SKM-1 (cell line): Measurements from ENCODE around the gene PDAP1.
"Not testable (repeated sequence)": the region's sequence is repeated elsewhere in the genome, so short reads cannot be mapped to it uniquely, and the experiment has no call there.

Experiments used
- DNase-seq: peaks from one replicate; lab custom pipeline; 2025; ENCODE audit not compliant: unreplicated experiment; lab: John Stamatoyannopoulos, UW

The PDAP1 gene

DNA sequence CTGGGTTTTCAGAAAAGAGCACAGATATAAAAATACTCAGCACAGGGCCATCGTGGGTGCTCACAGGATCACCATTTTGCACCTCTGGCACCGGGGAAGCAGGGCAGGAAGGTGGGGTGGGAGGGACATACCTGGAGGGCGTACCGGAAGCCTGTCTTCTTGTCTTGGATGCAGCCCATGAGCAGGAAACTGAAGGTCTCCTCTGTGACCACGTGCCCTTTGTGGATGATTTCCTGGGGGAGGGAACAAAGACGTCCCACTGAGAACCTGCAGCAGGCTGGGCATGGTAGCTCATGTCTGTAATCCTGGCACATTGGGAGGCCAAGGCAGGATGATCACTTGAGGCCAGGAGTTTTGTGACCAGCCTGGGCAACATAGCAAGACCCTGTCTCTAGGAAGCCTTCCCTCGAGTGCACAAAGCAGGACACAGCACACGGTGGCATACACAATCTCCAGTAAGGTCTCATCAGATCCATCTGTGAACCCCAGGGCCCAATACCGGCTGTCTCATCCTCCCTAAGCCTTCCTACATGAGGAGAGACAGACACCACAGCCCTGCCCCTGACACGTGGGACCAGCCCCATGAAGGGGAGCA lies 20.7 kb upstream of the PDAP1 start:
- DNase-seq = no peak

DNA sequence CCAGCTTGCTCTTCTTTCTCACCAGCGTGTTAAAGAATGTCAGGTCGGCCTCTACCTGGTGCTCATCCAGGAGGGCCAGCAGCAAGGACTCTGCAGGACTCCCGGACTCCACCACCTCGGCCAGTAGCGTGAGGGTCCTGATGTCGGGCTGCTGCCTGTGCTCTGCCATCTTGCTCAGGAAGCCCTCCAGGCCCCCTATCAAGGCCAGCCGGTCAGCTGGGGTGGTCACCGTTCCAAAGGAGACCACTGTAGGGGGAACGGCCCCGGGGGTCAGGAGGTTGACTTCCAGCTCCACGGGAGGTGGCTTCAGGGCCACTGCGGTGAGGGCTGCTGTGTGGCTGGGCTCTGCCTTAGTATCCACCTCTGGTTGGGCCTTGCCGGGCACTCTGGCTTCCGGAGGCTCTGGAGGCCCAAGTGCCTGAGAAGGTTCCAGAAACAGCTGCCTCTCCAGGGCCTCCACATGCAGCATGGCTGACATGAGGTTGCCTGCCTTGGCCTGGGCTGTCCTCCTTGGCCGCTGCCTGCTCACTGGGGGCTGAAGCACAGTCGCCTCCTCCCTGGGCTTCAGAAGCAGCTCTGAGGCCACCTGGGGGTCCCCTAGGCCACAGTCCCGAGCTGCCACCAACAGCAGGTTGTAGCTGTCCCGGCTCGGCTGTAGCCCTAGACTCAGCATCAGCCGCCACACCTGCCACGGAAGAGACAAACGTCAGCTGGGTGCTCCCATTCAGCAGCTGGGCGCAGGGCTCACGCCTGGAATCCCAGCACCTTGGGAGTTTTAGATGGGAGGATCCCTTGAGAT lies 16.7 kb upstream of the PDAP1 start:
- DNase-seq = no peak

DNA sequence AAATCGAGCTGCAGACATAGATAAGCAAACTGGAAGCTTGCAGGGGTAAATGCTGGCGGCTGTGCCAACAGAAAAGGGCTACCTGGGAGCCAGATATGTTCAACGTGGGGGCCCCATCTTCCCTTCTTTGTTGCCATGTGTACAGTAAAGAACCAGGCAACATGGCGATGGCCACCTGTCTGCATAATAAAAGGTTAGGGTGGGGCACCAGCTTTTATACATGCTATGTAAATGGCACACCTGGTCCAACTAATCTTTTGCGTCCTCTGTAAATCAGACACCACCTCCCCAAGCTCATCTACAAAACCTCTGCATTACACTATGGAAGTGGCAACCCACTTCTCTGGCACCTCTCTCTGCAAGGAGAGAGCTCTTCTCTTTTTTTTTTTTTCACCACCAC lies 14.2 kb upstream of the PDAP1 start:
- no peak for DNase-seq

DNA sequence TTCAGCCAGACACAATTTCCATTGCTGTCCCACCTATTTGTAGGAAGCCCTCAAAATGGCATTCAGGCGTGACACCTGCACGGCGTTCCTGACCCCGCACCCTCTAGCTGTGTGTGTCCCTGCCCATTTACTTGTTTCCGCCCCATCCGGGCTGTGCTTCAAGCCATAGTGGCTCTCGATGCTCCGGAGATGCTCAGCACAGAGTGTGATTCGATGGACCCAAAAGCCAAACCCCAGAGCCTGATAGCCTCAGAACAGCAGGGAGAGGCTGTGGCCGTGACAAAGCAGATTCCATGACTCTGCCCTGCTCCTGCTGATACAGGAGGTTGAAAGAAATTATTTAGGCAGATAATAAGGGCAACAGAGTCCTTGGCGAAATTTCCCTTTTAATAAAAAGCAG lies 13.8 kb upstream of the PDAP1 start:
- DNase-seq = no peak

- DNase-seq = no peak
Observed at GRCh38 chr7:99420986-99421385, 12.6 kb upstream of the PDAP1 start.

DNA sequence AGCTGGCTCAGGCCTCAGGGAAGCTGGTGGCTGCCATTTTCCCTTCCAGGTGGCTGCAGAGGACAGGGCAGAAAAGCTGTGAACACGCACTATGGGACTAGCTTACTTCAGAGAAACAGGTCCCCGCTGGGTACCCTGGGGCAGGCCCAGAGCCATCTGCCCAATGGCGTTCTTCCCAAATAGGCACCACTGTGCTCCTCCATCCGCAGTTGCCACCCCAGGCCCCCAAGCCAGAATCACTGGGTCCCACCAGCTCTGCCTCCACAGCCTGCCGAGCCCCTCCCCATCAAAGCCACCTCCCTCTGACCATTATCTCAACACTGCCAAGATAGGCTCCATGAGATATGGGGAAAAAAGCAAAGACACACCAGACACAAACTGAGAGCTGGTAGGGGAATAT lies 11.8 kb upstream of the PDAP1 start:
- no peak for DNase-seq

DNA sequence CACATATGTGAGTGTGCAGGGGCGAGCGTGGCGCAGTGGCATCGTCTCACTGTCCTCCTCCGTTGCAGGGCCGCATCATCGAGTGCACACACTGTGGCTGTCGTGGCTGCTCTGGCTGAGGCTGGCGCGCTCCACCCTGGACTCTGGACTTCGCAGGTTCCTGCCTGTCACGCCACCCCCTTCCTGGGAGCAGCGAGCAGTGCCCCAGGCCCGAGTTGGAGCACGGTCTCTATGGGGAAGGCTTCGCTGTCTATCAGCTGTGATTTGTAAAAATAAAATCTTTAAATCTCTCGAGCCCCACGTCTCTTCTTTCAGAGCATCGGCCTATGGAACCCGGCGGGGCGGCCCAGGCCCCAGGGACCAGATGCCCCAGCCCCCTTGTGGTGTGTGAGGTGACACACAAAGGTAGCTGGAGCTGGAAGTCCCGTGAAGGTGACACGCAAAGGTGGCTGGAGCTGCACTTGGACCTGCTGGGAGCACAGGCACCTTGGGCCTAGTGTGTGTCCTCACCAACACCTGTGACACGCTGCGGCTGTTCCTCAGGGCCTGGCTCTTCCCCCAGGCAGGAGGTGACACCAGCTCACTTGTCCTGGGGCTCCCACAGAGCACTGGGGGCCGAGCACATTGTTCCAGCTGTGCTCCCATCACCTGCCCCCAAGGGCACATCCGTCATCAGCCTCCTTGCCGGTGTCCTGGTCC lies 11.1 kb upstream of the PDAP1 start:
- DNase-seq = no peak

DNA sequence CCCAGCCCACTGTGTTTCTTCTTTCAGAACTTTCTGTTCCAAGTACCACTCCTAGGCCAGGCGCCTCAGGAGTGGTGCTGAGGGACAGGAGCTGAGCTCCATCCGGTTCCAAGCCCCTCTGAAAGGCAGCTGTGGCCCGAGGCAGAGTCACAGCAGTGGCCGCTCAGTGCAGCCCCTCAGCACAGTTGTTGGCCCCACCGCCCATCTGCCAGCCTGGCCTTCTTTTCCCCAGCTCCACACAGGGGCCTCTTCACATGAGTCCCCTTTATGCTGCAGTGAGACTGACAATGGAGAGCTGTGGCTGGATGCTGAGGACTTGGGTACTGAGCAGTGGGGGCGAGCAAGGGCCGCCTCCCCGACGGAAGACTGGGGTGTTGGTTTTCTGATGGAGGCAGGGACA lies 9.9 kb upstream of the PDAP1 start:
- DNase-seq = no peak

- not testable (repeated sequence) for DNase-seq
Observed at GRCh38 chr7:99415513-99416127, 7.2 kb upstream of the PDAP1 start.

DNA sequence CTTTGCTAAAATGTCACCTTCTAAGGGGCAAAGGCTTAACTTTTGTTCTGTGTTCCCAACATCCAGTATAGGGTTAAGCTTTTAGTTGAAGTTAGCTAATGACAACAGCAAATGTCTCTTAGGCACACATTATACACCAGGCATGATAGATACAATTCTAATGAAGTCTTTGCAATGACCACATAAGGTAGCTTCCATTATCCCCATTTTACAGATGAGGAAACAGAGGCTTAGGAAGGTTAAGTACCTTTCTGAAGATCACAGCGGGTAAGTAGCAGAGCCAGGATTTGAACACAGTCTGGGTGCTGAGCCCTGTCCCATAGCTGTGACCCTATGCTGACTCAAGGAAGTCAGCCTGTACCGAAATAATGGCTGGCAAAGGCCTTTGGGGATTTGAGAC lies 2.2 kb upstream of the PDAP1 start:
- no peak for DNase-seq

DNA sequence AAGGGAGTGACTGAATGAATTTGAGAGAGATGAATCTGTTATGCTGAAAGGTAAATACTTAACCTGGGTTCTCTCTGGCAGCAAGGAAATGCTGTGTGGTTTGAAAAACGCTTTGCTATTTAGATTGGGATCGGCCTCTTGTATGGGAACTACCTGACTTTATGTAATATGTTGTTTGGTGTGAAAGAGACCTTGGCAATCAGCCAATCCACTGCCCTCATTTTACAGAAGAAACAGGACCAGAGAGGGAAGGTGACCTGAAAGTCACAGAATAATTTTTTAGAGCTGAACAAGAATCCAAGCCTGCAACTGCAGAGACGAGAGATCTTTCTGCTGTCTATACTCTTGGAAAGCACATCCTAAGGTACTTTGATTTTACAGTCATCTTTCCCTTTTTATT lies 1.4 kb upstream of the PDAP1 start:
- DNase-seq = no peak

DNA sequence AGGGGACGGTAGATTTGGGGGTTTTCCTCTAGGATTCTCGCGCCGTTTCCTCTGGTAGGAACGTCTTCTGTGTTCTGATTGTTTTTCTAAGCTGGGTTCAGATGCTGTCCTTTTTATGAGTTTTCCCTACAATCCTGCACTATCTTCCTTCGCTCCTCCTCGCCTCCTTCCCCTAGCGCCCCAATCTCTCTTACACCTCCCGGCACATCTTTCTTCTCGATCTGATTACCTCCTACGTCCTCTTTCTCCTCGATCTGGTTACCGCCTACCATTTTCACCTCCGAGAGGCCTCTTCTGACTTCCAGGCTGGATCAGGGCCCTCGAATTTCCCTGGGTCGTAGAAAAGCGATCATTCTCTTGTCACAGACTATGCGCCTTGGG lies 785 bp upstream of the PDAP1 start:
- DNase-seq = no peak

DNA sequence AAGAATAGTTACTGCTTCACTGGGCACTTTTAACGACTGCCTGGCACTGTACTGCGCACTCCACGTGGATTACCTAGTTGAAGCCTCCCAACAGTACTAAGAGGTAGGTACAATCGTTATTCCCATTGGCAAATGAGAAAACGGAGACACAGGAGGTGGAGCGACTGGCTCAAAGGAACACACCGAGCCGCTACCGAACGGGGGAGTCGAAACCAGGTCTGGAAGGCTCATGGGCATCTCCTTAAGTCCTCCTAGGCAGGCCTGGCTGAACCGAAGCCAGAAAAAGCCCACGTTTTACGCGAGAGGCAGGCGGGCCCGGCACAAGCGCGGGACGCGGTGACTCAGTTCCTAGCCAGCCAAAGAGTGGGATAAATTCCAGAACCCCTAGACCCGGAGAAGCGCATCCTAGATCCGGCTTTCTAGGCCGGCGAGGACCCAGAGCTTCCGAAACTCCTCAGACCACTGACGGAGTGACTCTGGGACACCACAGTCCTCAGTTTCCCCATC lies 472 bp downstream of the PDAP1 start:
- DNase-seq = no peak

GRCh38 chr7:99406557-99406956 lies 1.8 kb downstream of the PDAP1 start:
- DNase-seq = no peak

DNA sequence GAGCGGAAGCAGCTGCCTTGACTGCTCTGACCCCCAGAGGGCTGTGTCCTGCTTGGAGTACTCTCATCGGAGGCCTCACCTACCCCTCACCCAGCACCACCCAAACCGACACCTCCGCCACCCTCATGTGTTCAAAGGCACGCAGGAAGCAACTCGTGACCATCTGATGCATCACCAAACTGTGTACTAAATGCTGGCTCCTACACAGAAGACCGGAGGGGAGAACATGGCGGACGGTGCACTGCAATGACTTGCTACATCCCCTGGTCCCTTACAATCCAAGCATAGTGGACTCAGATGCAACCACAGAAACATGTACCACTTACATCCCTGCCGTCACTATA lies 3.4 kb downstream of the PDAP1 start:
- no peak for DNase-seq

DNA sequence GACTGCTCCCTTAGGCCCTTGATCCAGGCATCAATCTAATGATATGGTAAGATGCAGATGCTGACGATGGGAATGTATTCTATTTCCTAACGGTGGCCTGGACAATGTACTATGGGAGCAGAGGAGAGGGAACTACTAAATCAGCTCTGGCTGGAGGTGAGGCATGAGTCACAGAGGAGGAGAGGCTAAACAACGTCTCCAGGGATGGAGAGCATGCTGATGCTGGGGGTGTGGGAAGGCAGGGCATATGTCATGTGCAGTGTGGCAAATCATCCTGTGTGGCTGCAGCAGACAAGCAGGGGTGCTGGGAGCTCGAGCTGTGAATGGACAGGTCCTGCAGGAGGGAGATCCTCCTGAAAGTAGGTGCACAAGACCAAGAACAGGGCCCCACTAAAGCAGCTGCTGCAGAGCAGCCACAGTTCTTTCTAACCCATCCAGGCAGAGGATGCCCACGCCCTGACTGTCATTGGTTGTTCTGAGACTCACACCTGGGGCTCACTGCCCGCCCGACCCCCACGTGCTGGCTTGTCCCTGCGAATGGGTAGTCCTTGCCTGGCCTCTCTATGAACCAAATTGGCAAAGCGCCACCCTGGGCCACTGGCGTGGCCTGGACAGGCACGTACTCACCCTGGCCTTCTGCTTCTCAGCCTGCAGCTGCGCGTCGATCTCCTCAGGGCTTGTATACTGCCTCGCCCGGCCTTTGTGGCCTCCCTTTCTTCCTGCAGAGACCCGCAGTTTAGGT lies 4.0 kb downstream of the PDAP1 start:
- no peak for DNase-seq

DNA sequence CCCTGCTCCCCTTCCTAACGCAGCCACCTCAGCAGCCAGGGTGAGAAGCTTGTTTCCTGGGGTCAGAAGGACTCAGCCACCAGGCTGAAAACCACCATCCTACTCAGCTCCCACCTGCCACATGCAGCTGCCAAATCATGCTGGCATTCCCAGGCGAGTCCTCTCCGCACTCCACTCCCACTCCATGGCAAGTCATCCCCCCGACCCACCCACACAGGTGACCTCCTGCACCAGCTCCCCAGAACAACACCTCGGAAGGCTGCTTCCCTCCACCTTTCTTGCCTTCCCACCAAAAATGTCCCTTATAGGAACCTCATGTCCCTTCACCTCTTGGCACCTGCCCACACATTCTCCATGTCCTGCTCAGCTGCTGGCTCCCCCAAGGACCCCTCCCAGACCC lies 4.6 kb downstream of the PDAP1 start:
- no peak for DNase-seq

GRCh38 chr7:99402854-99403253 lies 5.5 kb downstream of the PDAP1 start:
- no peak for DNase-seq

GRCh38 chr7:99399597-99399996 lies 8.8 kb downstream of the PDAP1 start:
- DNase-seq = no peak

- DNase-seq = no peak
Observed at GRCh38 chr7:99398891-99399445, 9.4 kb downstream of the PDAP1 start.
